NCI-H1436 treated with DMSO at 0.1 percent for 48 hours (cell line): ENCODE data around the gene BFSP1.

Experiments
- DNase-seq: peaks from one replicate; lab custom pipeline; 2025; lab: John Stamatoyannopoulos, UW

The BFSP1 gene

GRCh38 chr20:17495826-17496225, 35.4 kb downstream of the BFSP1 start:
- no peak for DNase-seq

GRCh38 chr20:17494201-17494600, 37.0 kb downstream of the BFSP1 start:
- DNase-seq: no peak

GRCh38 chr20:17493173-17493572, 38.0 kb downstream of the BFSP1 start:
- no peak for DNase-seq

DNA sequence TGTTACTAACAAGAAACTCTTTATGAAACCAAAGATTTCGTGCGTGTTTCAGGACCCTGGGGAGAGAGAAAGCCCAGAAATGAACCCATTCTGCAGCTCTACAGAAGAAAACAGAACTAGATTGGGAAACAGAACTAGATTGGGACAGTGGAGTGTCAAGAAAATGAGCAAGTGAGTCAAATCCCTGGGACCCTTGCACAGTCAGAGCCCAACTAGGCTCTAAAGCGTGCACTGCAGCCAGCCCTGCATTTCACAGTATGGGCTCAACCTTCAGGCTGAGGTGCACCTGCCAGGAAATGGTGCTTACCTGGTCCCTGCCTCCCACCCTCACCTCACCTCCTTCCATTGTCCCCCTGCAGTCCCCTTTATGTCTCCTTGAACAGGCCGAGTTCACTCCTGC, 39.7 kb downstream of the BFSP1 start:
- no peak for DNase-seq

DNA sequence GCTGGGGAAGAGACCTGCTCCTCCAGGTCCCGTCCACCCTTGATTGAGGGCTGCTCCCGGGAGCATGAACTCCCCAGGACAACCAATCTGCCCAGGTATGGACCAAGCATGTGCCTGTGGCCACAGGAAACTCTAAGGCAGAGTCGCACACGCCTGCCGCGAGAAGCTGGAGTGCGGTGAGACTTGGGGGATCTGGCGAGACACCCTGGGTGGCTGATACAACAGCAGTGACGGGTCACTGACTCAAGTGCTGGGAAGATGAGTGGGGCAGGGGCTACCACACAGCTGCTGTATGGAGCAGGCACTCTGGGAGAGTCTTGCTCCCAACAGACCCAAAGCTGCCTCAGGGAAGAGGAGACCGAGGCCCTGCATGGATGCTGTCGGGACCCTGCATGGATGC, 40.1 kb downstream of the BFSP1 start:
- DNase-seq: no peak

- DNase-seq: no peak
These were observed 40.7 kb downstream of the BFSP1 start for GRCh38 chr20:17490501-17490900.

- no peak for DNase-seq
These were observed 42.1 kb downstream of the BFSP1 start for GRCh38 chr20:17488916-17489600.

DNA sequence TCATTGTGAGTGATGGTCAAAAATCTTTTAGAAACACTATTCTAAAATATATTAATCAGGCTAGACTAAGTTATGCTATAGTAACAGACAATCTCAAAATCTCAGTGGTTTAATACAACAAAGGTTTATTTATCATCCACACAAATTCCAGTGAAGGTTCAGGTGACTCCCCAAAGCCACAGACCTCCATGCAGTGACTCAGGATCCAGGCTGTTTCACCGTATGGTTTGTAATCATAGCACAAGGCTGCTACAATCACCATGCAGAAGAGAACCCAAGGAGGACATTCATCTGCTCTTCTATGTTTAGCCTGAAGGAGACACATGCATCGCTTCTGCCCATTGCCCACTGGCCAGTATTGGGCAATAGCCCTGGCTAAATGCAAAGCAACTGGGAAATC, 46.2 kb downstream of the BFSP1 start:
- DNase-seq: no peak

GRCh38 chr20:17482536-17482935, 48.6 kb downstream of the BFSP1 start:
- DNase-seq: no peak

DNA sequence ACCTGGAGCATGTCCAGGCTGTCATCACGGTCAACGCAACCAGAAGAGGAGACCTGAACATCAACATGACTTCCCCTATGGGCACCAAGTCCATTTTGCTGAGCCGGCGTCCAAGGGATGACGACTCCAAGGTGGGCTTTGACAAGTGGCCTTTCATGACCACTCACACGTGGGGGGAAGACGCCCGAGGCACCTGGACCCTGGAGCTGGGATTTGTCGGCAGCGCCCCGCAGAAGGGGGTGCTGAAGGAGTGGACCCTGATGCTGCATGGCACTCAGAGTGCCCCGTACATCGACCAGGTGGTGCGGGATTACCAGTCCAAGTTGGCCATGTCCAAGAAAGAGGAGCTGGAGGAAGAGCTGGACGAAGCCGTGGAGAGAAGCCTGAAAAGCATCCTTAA, 49.5 kb downstream of the BFSP1 start:
- DNase-seq: no peak

DNA sequence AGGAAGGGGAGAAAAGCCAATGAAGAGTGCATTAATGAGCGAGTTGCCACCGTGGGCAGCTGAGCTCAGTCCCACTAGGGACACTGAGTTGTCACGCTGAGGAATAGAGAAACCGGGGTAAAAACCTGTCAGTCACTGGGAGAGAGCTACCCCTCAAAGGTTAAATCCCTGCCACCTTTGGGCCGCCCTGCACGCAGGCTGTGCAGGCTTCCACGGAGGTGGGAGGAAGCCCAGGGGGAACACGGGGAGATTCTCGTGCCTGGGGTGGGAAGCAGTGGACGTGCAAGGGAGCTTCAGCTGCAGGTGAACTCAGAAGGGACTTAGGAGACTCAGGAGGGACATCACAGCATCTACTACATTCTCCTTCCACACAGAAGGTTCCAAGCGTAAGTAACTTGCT, 50.5 kb downstream of the BFSP1 start:
- no peak for DNase-seq

DNA sequence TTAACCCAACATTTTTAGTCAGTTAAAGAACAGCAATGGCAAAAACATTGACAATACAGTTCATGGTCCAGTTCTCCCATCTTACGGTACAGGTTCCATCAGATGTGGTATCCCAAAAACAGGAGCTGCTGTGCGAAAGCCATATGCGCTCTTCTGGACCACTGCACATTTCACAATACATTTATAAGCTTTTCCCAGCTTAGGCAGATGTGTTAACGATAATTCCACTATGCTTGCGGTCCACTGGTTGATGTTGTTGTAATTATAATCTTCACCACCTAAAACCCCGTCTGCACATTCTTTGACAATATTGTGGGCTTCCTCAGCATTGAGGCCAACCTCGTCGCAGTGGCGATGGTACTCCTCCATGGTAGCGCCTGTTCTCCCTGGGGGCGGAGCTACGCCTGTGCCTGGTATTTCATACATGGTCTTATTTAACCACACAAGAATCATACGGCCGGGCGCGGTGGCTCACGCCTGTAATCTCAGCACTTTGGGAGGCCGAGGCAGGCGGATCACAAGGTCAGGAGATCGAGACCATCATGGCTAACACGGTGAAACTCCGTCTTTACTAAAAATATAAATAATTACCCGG, 52.0 kb downstream of the BFSP1 start:
- no peak for DNase-seq

DNA sequence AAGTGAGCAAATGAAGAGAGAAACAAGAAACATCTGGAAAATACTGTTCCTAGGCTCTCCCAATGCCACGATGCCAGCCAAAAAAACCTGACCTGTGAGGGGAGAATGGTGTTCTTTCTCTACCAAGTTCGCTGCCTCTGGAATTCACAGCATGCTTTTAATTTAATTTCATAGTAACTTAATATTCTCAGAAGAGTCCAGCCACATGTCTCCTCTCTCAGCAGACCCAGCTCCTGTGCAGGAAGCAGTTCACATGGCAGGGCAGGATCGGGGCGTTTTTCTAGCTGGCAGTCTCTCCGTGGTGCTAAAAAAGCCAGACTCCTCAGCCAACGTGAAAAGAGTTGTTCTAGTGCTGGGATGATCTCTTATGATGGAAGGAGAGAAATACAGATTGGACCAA, 57.5 kb downstream of the BFSP1 start:
- no peak for DNase-seq

DNA sequence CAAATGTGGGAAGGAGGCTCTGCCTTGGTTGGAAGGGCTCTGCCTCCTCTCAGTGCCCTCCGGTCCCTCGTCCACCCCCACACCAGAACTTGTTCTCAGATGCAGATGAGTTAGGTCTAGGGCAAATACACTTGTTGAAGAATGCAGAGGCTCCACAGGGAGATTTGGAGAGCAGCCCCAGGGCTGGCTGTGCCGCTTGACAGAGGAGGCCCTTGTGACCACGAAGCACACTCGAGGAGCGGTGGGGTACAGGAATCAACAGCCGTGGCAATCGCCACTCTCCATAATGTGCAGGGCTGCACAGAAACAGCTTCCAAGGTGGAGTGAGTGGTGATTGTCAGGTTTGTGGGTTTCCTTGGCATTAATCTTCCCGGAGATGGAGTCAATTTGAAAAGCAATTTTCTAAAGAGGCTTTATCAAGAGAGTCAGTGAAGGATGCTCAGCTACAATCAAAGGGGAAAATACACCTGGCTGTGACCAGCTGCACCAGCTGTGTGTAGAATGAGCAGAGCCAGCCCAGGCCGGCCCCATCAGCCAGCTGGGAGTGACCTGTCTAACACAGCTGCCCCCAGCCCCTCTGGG, 59.5 kb downstream of the BFSP1 start:
- DNase-seq: peak; percentile 17

- DNase-seq: no peak
These were observed 60.2 kb downstream of the BFSP1 start for GRCh38 chr20:17470973-17471372.

GRCh38 chr20:17470521-17470920, 60.7 kb downstream of the BFSP1 start:
- no peak for DNase-seq

DNA sequence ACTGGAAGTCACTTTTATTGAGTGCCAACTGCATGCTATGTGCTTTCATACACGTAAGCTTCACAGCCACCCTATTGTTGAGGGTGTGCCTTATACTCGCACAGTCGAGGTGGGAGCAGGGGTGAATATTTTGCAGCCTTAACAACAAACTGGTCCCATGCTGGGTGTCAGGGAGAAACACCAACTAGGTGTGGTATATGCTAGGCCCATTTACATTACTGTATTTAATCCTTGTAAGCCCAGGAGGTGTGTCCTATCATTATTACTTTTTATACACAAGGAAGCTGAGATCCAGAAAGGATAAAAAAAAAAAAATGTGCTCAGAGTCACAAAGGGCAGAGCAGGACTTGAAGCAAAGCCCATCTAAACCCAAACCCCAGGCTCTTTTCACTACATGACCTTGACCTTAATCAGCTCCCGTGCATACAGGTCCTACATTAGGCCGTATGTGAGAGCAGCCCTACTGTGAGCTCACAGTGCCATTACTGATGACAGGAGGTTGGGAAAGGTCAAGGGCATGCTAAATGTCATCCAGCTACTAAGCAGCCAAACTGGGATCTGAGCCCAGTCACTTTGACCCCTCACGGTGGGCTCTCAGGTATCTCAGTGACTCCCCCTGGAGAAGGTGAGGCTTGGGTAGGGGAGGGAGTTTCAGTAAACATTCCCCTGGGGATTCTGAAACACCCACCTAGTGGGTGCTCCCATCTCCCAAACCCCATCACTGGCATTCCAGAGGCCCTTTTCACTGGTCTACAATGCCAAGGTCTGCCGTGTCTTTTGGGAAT, 61.7 kb downstream of the BFSP1 start:
- DNase-seq: no peak

DNA sequence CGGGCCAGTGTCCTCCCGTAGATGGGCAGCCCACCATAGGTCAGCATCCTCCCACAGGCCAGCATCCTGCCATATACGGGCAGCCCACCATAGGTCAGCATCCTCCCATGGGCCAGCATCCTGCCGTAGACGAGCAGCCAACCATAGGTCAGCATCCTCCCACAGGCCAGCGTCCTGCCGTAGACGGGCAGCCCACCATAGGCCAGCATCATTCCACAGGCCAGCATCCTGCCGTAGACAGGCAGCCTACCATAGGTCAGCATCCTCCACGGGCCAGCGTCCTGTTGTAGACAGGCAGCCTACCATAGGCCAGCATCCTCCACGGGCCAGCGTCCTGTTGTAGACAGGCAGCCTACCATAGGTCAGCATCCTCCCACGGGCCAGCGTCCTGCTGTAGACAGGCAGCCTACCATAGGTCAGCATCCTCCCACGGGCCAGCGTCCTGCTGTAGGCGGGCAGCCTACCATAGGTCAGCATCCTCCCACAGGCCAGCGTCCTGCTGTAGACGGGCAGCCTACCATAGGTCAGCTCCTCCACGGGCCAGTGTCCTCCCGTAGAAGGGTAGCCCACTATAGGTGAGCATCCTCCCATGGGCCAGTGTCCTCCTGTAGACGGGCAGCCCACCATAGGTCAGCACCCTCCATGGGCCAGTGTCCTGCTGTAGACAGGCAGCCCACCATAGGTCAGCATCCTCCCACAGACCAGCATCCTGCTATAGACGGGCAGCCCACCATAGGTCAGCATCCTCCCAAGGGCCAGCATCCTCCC, 62.9 kb downstream of the BFSP1 start:
- DNase-seq: no peak

DNA sequence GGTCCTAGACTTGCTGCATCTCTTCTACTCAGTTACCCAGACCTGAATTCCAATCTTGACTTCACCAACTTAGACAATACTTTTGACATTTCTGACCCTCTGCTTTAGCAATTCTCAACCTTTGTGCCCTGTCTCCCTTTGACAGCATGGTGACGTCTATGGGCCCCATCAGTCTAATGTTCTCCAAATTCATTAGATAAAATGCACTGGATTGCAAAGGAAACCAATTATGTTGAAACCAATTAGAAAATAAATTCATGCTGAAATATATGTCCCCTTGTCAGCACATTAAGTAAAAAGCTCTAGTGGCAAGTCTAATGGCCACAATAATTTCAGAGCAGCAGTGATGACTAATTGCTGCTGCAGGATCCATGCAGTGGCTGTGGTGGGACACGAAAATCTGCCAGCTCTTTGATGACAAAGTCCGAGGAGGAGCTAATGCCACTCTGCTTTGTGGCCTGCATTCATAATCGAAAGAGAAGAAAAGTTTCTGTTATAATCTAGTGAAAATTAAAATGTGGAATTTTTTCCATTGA, 64.0 kb downstream of the BFSP1 start:
- DNase-seq: no peak

DNA sequence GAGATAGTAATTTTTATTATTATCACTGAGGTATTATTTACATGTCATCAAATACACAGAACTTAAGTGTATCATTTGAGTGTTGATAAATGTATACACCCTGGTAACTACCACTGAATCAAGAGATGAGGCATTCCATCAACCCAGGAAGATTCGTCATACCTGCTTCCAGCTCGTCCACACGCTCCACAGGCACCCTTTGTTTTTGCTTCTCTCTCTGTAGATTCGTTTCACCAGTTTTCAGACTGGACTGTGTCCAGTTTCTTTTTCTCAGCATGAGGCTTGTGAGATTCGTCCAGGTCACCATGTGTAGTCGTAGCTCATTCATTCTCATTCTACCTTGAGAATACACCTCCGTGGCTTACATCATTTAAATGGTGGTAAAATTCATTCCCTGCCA, 64.5 kb downstream of the BFSP1 start:
- DNase-seq: no peak

- DNase-seq: no peak
These were observed 65.9 kb downstream of the BFSP1 start for GRCh38 chr20:17465236-17465635.

DNA sequence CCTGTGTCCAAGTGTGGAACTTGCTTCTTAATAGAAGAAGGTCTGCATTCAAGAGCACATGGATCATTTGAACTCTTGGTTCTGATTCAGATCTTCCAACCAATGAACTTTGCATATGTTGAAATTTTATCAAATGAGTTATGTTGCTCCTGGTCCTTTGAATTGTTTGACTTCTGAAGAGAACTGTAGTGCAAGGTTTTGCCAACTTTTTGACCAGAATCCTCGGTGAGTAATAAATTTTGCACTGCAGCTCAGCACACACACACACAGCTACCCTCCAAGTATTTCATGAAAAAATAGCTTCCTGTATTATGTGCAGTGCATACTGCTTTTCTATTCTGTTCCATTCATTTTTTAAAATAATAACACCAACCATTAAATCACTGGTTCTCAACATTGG, 67.5 kb downstream of the BFSP1 start:
- no peak for DNase-seq
